ENCODE measurements around the gene DAZAP1.

- TF ChIP-seq, protein P1, sequence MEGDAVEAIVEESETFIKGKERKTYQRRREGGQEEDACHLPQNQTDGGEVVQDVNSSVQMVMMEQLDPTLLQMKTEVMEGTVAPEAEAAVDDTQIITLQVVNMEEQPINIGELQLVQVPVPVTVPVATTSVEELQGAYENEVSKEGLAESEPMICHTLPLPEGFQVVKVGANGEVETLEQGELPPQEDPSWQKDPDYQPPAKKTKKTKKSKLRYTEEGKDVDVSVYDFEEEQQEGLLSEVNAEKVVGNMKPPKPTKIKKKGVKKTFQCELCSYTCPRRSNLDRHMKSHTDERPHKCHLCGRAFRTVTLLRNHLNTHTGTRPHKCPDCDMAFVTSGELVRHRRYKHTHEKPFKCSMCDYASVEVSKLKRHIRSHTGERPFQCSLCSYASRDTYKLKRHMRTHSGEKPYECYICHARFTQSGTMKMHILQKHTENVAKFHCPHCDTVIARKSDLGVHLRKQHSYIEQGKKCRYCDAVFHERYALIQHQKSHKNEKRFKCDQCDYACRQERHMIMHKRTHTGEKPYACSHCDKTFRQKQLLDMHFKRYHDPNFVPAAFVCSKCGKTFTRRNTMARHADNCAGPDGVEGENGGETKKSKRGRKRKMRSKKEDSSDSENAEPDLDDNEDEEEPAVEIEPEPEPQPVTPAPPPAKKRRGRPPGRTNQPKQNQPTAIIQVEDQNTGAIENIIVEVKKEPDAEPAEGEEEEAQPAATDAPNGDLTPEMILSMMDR (IDR thresholded peaks at IDR 0.05; ENCODE audit: low read depth, low read length, missing input control), result no peak
- TF ChIP-seq RAD21 (IDR thresholded peaks at IDR 0.05), result no peak
Observed at GRCh38 chr19:1392407-1392806, 15.0 kb upstream of the DAZAP1 start.
